HG03342 (cell line): ENCODE measurements around the gene DIP2B.

Experiments
- ATAC-seq: cut with Tn5 transposase; IDR thresholded peaks from one replicate; pipeline ENCODE4 v1.9.1; 2021; ENCODE audit warnings: mild to moderate bottlenecking, moderate library complexity; ENCODE audit not compliant: unreplicated experiment

The DIP2B gene

DNA sequence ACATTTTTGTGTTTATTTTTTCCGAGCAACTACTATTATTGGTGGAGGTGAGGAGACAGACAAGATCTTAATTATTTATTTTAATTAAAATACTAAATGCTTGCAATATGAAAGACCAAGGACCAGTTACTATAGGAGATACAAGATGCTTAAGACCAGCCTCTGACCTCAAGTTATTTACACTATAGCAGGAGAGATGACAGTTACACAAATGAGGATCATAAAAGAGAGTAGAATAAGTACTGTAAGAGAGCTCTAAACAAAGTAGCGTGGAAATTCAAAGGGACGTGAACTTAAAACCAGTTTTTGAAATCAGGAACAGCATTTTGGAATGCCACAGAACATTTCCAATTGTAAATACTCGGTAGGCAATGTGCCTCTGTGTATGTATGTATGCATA, 131.1 kb downstream of the DIP2B start:
- ATAC-seq, result no peak

- no peak for ATAC-seq
These were observed 131.7 kb downstream of the DIP2B start for GRCh38 chr12:50636505-50636904.

DNA sequence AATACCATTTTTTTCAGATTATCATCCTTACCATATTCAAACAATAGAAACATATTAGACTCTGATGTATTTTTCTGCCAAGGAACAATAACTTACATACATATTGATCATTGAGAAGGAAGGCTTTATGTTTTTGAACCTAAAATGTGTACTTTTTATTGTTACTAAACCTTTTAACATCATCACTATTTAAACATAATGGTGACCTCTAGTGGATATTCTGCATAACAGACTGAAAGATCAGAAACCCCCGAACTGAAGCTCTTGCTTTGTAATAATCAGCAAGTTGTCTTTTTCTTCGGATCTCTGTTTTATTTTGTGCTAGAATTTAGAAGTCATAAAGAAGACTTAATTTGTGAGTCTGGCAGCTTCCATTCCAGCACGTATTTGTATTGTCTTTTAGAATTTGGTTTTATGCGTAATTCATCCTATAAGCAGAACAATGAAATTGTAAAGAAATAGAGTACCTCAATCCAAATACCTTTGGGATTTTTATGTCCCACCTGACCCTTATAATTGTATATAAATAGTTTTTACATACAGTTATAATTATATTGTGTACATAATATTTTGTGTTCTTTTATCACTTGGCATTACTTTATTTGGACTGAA, 133.2 kb downstream of the DIP2B start:
- ATAC-seq, result no peak

- no peak for ATAC-seq
These were observed 133.7 kb downstream of the DIP2B start for GRCh38 chr12:50638482-50638880.

DNA sequence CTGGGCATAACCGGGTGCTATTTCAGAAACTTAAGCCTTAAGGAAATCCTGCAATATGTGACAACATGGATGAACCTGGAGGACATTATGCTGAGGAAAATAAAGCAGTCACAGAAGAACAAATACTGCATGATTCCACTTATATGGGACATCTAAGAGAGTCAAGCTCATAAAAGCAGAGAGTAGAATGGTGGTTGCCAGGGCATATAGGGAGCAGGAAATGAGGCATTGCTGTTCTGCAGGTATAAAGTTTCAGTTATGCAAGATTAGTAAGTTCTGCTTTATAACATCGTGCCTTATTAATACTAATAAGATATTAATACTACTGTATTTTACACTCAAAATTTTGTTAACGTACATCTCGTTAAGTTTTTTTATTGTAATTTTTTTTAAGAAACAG, 134.9 kb downstream of the DIP2B start:
- ATAC-seq, result no peak

GRCh38 chr12:50640321-50640939, 135.6 kb downstream of the DIP2B start:
- no peak for ATAC-seq

GRCh38 chr12:50641566-50641965, 136.8 kb downstream of the DIP2B start:
- ATAC-seq, result no peak

- ATAC-seq, result no peak
These were observed 137.3 kb downstream of the DIP2B start for GRCh38 chr12:50642035-50642451.

- no peak for ATAC-seq
These were observed 138.0 kb downstream of the DIP2B start for GRCh38 chr12:50642761-50643160.

- no peak for ATAC-seq
These were observed 142.2 kb downstream of the DIP2B start for GRCh38 chr12:50647031-50647430.

GRCh38 chr12:50647479-50647878, 142.7 kb downstream of the DIP2B start:
- ATAC-seq, result no peak

GRCh38 chr12:50650285-50650684, 145.5 kb downstream of the DIP2B start:
- no peak for ATAC-seq

- ATAC-seq, result no peak
These were observed 150.7 kb downstream of the DIP2B start for GRCh38 chr12:50655374-50655921.

GRCh38 chr12:50659260-50659659, 154.5 kb downstream of the DIP2B start:
- ATAC-seq, result no peak

- ATAC-seq, result no peak
These were observed 155.1 kb downstream of the DIP2B start for GRCh38 chr12:50659690-50660424.

DNA sequence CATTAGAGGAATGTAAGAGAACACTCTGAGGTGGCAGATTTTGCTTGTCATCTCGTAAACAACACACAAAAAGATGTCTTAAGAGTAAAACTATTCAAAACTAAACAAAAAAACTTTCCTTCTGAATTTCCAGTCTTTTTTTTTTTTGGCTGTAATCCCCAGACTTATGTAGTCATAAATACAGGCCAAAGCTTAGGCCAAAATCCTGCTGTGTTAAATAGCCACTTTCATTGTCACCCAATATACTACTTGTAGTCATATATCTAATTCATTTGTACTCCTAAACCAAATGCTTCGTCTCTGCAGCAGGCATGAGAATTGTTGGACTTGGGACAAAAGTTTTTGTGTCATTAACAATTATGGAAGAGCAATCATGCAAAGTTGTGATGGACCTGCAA, 155.6 kb downstream of the DIP2B start:
- ATAC-seq, result no peak

DNA sequence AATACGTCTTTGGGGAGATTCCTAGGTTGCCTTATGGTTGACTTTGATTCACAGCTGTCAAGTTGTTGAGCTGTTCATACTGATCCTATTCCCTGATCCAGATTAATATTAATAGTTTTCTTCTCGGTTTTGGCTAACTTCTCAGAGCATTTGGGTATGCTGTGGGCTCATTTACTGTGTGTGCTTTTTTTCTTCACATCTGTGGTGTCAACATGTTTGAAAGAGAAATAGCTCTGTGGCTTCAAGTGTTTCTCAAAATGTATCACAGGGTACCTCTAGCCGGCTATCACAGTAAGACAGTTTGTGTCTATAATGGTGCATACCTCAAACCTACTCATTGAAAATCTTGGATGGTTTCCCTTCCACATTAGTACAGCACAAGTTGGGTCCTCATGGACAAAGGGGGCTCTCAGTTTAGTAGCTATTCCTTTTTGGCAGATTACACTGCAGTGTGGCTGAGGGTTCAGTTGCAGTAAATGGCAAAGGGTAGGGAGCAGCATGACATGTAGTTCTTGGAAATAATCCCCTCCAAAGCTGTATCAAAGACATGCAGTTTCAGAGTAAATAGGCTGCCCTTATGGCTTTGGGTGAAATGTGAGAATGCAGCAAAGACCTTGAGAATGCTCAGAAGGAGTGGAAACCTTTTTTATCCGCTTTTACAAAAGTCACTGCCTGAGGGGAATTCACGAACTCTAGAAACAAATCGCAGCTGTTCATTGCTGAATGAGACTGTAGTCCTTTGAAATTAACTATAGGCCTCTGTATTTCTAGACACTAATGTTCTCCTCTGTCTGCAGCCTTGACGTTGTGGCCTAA, 156.7 kb downstream of the DIP2B start:
- no peak for ATAC-seq

- ATAC-seq, result no peak
These were observed 157.3 kb downstream of the DIP2B start for GRCh38 chr12:50662116-50662510.

DNA sequence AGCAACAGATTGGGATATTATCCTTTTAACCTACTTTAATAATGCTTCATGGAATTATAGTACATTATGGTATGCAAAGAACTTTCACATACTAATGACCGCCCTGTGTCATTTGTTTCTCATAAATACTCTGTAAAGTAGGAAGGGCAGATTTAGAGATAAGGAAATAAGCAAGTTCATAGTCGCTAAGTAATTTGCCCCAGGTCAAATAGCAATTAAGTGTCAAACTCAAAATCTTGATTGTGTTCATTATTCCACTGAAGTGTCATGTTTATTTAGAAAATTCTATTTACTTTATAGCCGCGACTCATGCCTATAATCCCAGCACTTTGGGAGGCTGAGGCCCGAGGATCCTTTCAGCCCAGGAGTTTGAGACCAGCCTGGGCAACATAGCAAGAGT, 160.4 kb downstream of the DIP2B start:
- no peak for ATAC-seq

DNA sequence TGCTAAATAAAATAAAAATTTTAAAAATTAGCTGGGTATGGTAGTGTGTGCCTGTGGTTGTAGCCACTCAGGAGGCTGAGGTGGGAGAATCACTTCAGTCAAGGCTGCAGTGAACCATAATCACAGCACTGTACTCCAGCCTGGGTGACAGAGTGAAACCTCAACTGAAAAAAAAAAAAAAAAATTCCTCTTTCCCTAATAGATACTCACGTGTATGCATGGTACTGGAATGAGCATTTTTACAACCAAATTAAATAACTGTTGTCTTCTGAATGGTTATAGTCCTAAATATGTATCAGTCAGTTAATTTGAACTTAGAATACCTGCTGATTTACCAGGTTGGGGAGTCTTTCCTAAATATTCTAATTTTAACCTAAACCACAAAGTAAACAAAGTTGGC, 160.8 kb downstream of the DIP2B start:
- no peak for ATAC-seq

GRCh38 chr12:50666023-50666422, 161.2 kb downstream of the DIP2B start:
- ATAC-seq, result no peak
